ENCODE data around the gene PTF1A. TPM values are rescaled to one million over a fixed set of nuclear protein-coding genes. Genes with fewer than 3 reads are reported as not detected.

The PTF1A gene
- total and polyA plus RNA-seq, 2 of the 4 experiments (the other 2 are of a cell fraction), result not detected

DNA sequence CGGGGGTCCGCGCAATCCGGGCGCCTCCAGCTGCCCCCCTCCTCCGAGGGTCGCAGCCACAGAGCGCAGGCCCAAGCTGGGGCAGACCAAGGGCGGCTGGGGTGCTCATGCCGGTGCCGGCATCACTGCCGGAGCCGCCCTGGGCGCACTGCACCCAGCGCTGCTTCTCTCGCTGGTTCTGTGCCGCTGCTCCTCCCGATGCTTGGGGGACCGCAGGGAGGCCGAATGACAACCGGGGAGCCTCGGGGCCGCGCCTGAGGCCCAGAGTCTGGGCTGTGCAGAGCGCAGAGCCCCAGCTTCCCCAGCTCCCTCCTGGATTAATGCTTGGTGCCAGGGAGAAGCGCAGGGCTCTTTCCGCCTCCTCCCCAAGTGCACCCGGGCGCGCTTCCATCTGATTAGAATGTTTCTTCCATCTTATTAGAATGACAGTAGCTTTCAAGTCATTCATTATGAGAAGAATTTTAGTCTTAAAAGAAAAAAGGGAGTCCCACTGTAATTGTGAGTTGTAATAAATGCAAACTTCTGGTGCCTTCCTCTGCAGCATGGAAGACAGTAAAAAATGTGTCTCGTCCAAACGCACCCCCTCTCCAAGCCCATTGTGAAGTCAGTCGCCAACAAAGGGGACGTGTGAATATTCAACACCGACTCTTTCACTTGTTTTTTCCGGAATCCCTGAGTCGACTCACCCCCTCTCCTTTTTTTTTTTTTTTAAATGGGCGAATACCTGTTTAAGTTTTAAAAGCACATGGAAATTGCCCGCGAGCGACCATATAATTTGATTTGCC, 19.5 kb upstream of the PTF1A start (continued):
- TF ChIP-seq MXI1 (IDR thresholded peaks at IDR 0.05; ENCODE audit: borderline replicate concordance, low read depth, low read length), result no peak

DNA sequence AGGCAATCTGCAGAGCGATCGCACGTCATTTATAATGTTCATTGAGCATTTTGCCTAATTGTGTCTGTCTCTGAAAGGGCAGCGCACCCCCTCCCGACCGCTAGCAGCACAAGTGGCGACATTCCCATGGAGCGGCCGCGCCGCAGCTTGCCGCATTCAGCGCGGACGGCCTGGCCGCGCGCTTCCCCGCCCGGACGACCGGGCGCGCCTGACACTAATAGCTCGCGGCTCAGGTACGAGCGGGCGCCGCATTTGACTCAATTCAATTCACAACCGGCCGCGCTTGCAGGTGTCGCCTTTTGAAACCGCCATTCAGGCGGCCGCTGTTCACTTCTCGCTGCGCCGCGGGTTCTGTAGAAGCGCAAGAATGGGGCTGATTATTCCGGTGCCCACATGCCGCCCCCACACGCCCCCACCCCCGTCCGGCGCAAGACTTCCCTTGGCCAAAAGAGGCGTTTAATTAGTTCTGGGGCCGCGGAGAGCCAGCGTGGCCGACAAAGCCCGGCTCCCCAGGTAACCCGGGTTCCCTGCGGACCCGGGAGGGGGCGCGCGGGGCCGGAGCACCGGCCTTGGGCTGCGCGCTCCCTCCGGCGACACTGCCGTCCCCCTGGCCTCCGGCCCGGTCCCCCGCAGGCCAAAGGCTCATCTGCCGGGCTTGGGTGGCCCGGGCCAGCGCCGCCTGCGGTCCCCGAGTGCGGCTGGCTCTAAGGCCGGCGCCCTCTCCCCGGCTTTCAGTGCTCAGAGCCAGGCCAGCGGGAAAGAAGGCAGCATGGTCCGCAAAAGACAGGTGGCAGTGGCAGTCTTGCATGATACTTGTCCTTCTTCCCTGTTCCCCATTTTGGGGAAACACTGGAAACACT, 18.7 kb upstream of the PTF1A start:
- no peak overlapping the region for H3K23ac ChIP-seq (ENCODE audit: low read depth, low read length)
- H4K5ac ChIP-seq (ENCODE audit: low read depth, low read length), result no peak overlapping the region
- H4K8ac ChIP-seq (ENCODE audit: low read depth in 2 of 2, low read length in 2 of 2), result no peak overlapping the region
- no peak overlapping the region for H2AK9ac ChIP-seq (replicated peaks; ENCODE audit: low read depth, low read length, poor library complexity)
- H3K27ac ChIP-seq (ENCODE audit: insufficient read depth, low read length), result no peak overlapping the region
- no peaks in the 10 kb centered on the region for H3K79me1 ChIP-seq (ENCODE audit: low read depth in 1 of 2, low read length in 2 of 2)
- no peak overlapping the region for H2BK5ac ChIP-seq (ENCODE audit: low read depth, low read length, poor library complexity, severe bottlenecking)
- H2BK20ac ChIP-seq (ENCODE audit: low read depth, low read length), result no peak overlapping the region
- POLR2A ChIA-PET (ENCODE audit: unreplicated experiment), result no interaction called here
- H3K18ac ChIP-seq (ENCODE audit: low read depth, low read length), result no peak overlapping the region
- DNase-seq (no peak), ATAC-seq (ENCODE audit: low read depth) (no peak)
- H3K14ac ChIP-seq (replicated peaks; ENCODE audit: low read depth, low read length), result no peak overlapping the region
- dilution Hi-C loops (cut with HindIII; ENCODE audit: low sequenced_read_pairs, unreplicated experiment), result no loop called here
- H3K36me3 ChIP-seq (ENCODE audit: control insufficient read depth, insufficient read depth, low read length), result no peaks in the 10 kb centered on the region
- no peak overlapping the region for H2BK15ac ChIP-seq (ENCODE audit: low read depth, low read length)
- no peak overlapping the region for H2AK5ac ChIP-seq (ENCODE audit: low read depth, low read length)
- peaks cover 25% of the 10 kb centered on the region for H3K27me3 ChIP-seq (ENCODE audit: control insufficient read depth, insufficient read depth, low read length)
- no peak overlapping the region for H4K91ac ChIP-seq (ENCODE audit: insufficient read depth, low read depth, low read length)
- no TSS peak for BruUV-seq (replicated peaks)
- no peaks in the 10 kb centered on the region for H3K4me1 ChIP-seq (ENCODE audit: control insufficient read depth, insufficient read depth, low read length)
- H2AFZ ChIP-seq (replicated peaks; ENCODE audit: low read length, poor library complexity), result no peak overlapping the region
- peaks cover 2% of the 10 kb centered on the region; the same call in 1 of the 2 replicates for H3K9me3 ChIP-seq (ENCODE audit: control insufficient read depth, insufficient read depth, low read length)
- no peak overlapping the region for H3K4me3 ChIP-seq (ENCODE audit: insufficient read depth, low read depth, low read length)
- no peak overlapping the region for H3K4me2 ChIP-seq (ENCODE audit: low read depth, low read length)
- 2% methylated on average over 35 of the region's 82 CpGs; no CpG with 5 or more reads in 1 of the 2 experiments for WGBS, 2 experiments (ENCODE audit: extremely low coverage in 2 of 2, insufficient read length in 1 of 2)
- no peaks in the 10 kb centered on the region for H3K9me1 ChIP-seq (ENCODE audit: insufficient read depth, low read length)
- H3K56ac ChIP-seq (ENCODE audit: extremely low read depth, insufficient read depth, low read length), result no peak overlapping the region
- no peak overlapping the region for H2BK120ac ChIP-seq (ENCODE audit: low read depth, low read length)
- CTCF ChIA-PET, result interaction anchor here (0.7 kb wide), 1 partner anchor 39 kb away, joined by 4 read pairs; no protein-coding TSS in a partner anchor
- H4K20me1 ChIP-seq (ENCODE audit: insufficient read depth, low read length), result no peaks in the 10 kb centered on the region
- no peak overlapping the region for H3K9ac ChIP-seq (ENCODE audit: low read depth, low read length)
- H3K4ac ChIP-seq (ENCODE audit: low read depth, low read length), result no peak overlapping the region
- intact Hi-C loops (cut with micrococcal nuclease), result no loop called here
- in situ Hi-C loops (cut with MboI; ENCODE audit: low sequenced_read_pairs), result loop anchor here (25.0 kb wide), 4 partner anchors 364 to 1339 kb away; partner anchors contain the start of gene KIAA1217
- TF ChIP-seq RCOR1 (IDR thresholded peaks at IDR 0.05; ENCODE audit: insufficient replicate concordance, low read length) (no peak), RFX5 (IDR thresholded peaks at IDR 0.05; ENCODE audit: low read depth, low read length) (no peak), MAFK (IDR thresholded peaks at IDR 0.05; ENCODE audit: low read depth, low read length) (no peak), CEBPB (IDR thresholded peaks at IDR 0.05; ENCODE audit: low read depth, low read length) (no peak), SMC3 (IDR thresholded peaks at IDR 0.05; ENCODE audit: low read depth, low read length) (no peak), POLR2A (IDR thresholded peaks at IDR 0.05; ENCODE audit: low read depth, low read length) (no peak)
- TF ChIP-seq, protein P1, sequence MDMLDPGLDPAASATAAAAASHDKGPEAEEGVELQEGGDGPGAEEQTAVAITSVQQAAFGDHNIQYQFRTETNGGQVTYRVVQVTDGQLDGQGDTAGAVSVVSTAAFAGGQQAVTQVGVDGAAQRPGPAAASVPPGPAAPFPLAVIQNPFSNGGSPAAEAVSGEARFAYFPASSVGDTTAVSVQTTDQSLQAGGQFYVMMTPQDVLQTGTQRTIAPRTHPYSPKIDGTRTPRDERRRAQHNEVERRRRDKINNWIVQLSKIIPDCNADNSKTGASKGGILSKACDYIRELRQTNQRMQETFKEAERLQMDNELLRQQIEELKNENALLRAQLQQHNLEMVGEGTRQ (IDR thresholded peaks at IDR 0.05; ENCODE audit: low read depth, low read length), result no peak
- TF ChIP-seq, protein P2, sequence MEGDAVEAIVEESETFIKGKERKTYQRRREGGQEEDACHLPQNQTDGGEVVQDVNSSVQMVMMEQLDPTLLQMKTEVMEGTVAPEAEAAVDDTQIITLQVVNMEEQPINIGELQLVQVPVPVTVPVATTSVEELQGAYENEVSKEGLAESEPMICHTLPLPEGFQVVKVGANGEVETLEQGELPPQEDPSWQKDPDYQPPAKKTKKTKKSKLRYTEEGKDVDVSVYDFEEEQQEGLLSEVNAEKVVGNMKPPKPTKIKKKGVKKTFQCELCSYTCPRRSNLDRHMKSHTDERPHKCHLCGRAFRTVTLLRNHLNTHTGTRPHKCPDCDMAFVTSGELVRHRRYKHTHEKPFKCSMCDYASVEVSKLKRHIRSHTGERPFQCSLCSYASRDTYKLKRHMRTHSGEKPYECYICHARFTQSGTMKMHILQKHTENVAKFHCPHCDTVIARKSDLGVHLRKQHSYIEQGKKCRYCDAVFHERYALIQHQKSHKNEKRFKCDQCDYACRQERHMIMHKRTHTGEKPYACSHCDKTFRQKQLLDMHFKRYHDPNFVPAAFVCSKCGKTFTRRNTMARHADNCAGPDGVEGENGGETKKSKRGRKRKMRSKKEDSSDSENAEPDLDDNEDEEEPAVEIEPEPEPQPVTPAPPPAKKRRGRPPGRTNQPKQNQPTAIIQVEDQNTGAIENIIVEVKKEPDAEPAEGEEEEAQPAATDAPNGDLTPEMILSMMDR (conservative IDR thresholded peaks at IDR 0.05; ENCODE audit: low read depth, low read length), result no peak
- TF ChIP-seq, protein P3, sequence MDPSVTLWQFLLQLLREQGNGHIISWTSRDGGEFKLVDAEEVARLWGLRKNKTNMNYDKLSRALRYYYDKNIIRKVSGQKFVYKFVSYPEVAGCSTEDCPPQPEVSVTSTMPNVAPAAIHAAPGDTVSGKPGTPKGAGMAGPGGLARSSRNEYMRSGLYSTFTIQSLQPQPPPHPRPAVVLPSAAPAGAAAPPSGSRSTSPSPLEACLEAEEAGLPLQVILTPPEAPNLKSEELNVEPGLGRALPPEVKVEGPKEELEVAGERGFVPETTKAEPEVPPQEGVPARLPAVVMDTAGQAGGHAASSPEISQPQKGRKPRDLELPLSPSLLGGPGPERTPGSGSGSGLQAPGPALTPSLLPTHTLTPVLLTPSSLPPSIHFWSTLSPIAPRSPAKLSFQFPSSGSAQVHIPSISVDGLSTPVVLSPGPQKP (IDR thresholded peaks at IDR 0.05; ENCODE audit: borderline replicate concordance, low read depth, low read length), result no peak

Measured in IMR-90 (cell line).